Eye (tissue), 1 donor: ENCODE measurements around the gene TAX1BP1.
A peak's percentile ranks its signal among the peaks of the same experiment; 100 is the strongest.
"Not testable (repeated sequence)": the region's sequence is repeated elsewhere in the genome, so short reads cannot be mapped to it uniquely, and the experiment has no call there.

Experiments used
- DNase-seq: peaks from one replicate; pipeline ENCODE4 v3.0.0-alpha.2; 2015

The TAX1BP1 gene

GRCh38 chr7:27740449-27741086 lies 606 bp downstream of the TAX1BP1 start:
- DNase-seq = peak; percentile 89

DNA sequence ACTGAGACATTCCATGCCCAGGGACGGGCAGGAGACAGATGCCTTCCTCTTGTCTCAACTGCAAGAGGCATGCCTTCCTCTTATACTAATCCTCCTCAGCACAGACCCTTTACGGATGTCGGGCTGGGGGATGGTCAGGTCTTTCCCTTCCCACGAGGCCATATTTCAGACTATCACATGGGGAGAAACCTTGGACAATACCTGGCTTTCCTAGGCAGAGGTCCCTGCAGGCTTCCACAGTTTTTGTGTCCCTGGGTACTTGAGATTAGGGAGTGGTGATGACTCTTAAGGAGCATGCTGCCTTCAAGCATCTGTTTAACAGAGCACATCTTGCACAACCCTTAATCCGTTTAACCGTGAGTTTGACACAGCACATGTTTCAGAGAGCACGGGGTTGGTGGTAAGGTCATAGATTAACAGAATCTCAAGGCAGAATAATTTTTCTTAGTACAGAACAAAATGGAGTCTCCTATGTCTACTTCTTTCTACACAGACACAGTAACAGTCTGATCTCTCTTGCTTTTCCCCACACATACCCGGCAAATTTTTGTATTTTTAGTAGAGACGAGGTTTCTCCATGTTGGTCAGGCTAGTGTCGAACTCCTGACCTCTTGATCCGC lies 2.2 kb downstream of the TAX1BP1 start:
- not testable (repeated sequence) for DNase-seq

- DNase-seq = peak; percentile 58
These were observed 5.2 kb downstream of the TAX1BP1 start for GRCh38 chr7:27745064-27745583.

DNA sequence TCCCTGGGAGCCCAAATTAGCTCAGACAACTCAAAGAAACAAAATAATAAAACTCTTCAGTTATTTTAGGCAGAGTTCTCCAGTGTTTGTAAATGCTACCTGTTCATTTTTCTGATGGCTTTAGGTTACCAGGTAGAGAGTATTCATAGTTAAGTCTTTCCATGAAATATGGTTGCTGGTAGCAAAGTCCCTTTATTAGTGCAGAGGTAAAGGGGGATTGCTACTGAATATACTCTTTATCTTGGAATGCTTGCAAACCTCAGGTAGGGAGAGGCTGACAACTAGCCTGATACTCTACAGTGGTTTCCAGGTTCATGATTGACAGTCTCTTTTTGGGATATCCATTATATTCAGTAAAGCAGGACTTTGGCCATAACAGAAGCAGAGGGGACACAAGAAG lies 6.5 kb downstream of the TAX1BP1 start:
- no peak for DNase-seq

DNA sequence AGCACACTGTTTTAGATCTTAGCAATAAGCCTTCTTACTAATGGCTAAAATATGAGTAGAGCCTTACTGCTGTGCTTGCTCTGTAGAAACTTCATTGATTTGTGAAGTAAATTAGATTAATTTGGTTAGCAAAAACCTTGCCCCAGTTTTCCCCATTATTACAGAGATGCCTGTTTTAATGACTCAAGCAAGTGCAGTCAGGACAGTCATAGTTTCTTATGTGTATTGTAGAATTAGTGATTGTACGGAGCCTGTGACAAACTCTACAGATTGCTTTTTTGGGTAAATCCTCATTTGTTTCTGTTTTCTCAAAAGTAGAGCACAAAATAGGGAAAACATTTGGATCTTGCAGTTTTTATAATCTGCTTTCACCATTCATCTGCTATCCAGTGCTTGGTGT lies 7.0 kb downstream of the TAX1BP1 start:
- DNase-seq = no peak

DNA sequence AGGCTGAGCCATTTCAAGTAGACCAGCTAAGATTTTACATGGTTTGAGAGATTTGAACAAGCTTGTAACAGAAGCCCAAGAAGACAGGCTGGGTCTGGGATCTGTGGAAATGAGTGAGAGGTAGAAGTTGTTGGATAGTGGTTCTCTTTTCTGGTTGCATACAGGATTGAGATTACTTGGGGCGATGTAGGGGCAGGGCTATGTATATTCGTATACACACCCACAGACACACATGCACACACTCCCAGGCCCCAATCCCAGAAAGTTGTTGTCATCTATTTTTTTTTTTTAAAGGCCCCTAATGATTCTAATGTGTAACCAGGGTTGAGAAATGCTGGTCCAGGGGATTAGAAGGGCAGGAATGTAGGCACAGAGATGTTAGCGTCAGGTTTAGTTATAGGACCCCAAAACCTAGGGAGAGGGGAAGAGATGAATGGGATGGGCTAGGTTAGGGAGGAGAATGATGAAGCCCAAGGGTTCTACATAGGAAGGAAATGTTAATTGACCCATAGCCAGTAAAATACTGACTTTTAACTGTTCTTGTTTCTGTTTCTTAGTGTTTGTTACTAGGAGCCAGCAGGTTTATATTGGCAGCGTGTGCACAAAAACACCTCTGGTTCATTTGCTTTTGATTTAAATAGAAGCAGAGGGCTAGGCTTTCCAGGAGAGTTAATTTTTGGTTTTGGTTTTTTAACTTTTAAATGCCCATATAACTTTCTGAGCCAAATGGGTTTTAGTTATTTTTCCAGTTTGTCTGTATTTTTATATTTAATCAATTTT lies 7.8 kb downstream of the TAX1BP1 start:
- no peak for DNase-seq

- DNase-seq = no peak
These were observed 10.4 kb downstream of the TAX1BP1 start for GRCh38 chr7:27750316-27750715.

DNA sequence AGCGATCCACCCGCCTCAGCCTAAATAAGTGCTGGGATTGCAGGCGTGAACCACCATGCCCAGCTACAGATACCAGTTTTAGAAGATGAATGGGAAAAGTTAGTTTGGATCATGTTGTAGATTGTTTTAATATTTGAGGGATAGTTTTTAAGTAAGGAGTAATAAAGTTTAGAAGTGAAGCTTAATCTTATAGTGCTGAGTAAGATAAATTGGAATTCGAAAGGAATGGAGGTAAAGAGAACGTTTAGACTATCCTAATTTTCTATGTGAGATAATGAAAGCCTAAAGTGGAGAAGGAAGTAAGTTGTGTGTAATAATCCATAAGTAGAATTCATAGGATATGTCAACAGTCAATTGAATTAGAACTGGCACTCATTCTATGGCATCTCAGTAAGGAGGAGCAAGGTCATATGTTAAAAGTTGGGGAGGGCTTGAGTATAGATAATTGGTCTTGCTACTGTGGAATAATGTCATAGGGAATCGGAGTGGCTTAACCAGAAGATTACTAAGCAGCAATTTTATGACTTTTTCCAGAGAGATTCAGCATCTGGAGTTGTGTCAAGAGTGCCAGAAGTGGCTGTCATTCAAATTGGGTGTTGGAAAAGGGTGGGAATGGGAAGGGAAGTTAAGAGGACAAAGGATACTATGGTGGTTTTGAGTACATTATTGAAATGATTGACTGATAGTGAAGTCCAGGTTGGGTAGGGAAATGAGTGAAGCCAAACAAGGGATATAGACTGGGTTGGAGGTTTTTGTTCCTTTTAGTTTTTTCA lies 12.1 kb downstream of the TAX1BP1 start:
- DNase-seq = no peak

GRCh38 chr7:27753863-27754262 lies 13.9 kb downstream of the TAX1BP1 start:
- no peak for DNase-seq

- DNase-seq = no peak
These were observed 16.3 kb downstream of the TAX1BP1 start for GRCh38 chr7:27756298-27756697.

DNA sequence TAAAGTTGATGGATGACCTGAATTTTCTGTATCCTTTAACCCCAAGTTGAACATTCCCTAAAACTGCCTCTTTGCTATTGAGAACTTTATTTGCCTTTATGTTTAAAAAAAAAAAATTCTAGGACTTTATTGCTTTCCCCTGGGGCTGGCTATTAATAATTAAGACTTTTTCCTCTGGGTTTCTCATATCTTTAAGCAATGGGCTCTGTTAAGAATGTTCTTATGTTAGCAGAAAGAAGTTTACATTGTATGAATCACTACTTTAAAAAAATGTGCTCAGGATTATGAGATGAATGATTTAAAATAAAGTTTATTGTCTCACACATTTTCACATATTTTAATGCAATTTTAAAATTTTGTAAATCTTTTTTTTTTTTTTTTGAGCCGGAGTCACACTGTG lies 19.5 kb downstream of the TAX1BP1 start:
- no peak for DNase-seq

DNA sequence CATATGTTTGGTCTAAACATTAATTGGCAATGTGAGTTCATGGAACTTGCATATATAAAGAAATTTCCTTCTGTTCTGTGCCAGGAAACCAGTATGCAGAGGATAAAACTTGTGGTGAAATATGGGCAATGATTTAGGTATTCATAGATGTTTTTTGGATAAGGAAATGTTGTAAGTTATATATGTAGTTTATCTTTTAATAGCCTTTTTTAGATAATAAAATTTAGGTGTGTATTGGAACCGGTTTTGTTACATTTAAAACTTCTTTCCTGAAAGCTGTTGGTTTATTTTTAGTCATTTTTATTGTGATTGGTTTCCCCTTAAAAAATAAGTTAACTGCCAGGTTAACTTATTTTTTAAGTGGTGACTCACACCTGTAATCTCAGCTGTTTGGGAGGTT lies 22.1 kb downstream of the TAX1BP1 start:
- DNase-seq = no peak

- DNase-seq = no peak
These were observed 24.1 kb downstream of the TAX1BP1 start for GRCh38 chr7:27763983-27764508.

GRCh38 chr7:27765841-27766240 lies 25.9 kb downstream of the TAX1BP1 start:
- DNase-seq = no peak

- no peak for DNase-seq
These were observed 27.4 kb downstream of the TAX1BP1 start for GRCh38 chr7:27767374-27767773.

DNA sequence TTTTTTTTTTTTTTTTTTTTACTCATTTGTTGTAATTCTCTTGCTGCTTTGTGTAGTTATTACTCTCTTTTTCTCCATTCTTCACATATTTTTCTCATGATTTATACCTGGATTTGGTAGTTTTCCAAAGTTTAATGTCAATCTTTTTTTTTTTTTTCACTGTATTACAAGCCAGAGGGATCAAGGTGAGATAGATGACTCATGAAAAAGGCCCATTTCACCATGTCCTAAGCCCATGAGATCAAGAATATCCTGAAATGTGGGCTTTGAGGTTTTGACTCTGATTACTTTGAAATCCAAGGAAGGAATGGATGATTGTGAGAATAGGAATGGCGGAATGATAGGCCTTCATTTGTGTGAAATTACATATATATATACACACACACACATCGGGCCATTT lies 31.1 kb downstream of the TAX1BP1 start:
- DNase-seq = no peak

- DNase-seq = peak; percentile 55
These were observed 34.9 kb downstream of the TAX1BP1 start for GRCh38 chr7:27774717-27775328.

GRCh38 chr7:27775782-27776181 lies 35.8 kb downstream of the TAX1BP1 start:
- no peak for DNase-seq

DNA sequence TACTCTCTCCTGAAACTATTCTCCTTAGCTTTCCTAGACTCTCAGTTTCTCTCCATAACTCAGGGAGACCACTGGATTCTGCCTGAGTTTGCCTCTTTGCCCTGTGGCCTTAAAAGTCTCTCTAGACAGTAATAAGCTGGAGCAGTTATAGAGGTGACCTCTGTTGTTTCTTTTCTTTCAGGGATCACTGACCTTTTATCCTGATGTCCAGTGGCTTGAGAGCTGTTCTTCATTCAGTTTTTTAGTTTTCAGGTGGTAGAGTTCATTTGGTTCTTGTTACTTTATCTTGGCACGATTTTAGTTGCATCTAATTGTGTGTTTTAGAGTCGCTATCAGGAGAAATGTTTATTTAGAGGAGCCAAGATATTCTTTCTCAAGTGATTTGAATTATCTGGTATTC lies 37.7 kb downstream of the TAX1BP1 start:
- DNase-seq = no peak

- no peak for DNase-seq
These were observed 39.9 kb downstream of the TAX1BP1 start for GRCh38 chr7:27779873-27780272.

DNA sequence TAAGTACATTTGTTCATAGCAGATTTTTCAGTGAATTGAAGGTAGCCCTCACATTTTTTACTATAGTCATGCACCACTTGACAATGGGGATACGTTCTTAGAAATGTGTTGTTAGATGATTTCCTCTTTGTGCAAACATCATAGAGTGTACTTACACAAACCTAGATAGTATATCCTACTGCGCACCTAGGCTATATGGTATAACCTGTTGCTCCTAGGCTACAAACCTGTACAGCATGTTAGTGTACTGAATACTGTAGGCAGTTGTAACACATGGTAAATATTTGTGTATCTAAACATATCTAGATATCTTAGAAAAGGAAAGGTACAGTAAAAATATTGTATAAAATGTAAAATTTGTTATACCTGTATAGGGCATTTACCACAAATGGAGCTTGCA lies 41.2 kb downstream of the TAX1BP1 start:
- DNase-seq = no peak

DNA sequence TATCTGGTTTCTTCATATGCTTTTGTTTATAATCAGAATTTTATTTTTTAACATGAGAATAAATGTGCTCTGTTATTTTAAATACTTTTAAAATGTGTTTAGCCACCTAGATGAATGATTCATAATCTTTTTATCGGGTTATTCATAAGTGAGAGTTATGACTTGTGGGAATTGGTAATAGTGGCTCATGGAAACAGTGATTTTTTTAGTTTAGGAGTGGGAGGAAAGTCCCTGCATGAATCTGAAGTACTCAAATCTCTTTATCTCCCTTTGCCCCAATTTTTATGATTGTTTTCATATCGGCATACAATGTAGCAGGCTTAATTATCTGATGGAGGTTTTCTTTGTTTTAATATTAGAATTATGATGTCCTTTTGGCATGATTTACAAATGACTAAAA lies 42.9 kb downstream of the TAX1BP1 start:
- DNase-seq = no peak
